ENCODE data around the gene MAN1A1.

GRCh38 chr6:119328254-119328653 lies 21.3 kb downstream of the MAN1A1 start:
- TF ChIP-seq POLR2AphosphoS5 (IDR thresholded peaks at IDR 0.05) (no peak), CTCF (IDR thresholded peaks at IDR 0.05; ENCODE audit: poor library complexity, severe bottlenecking) (no peak), RAD21 (conservative IDR thresholded peaks at IDR 0.05) (no peak)

Measured in neural cell (in vitro differentiated cells).